ENCODE data around the gene TANGO6.

TANGO6 gene

DNA sequence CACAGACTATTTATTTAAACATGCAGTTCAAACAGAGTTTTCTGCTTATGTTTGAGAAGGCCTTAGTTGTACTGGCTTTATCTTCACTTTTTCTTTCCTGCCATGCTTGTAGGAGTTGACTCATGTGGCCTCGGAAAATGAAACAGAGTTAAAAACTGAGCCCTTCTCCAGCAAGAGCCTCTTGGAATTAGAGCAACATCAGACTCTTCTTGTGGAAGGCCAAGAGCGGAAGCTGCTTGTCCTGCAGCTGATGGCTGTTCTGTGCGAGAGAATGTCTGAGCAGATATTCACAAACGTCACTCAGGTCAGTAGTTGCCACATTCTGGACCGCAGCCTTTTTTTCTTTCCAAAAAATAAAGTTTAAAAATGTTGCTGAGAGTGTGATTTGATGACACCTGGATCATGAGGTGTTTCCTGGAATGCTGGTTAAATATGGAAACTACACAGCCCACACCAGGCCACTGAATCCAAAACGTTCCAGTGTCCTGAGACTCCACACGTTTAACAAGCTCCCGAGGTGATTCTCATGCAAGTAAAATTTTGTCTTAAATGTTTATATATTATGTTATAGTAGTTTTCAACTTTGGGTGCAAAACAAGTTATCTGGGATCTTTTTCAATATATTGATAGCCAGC is 65.9 kb downstream of the TANGO6 start:
- DNase-seq (ENCODE audit: low read depth), result no peak

GRCh38 chr16:68910051-68910450 is 66.7 kb downstream of the TANGO6 start:
- no peak for DNase-seq (ENCODE audit: low read depth)

- DNase-seq (ENCODE audit: low read depth), result no peak
Observed at GRCh38 chr16:68915589-68915988, 72.3 kb downstream of the TANGO6 start.

- no peak for DNase-seq (ENCODE audit: low read depth)
Observed at GRCh38 chr16:68917541-68917940, 74.2 kb downstream of the TANGO6 start.

DNA sequence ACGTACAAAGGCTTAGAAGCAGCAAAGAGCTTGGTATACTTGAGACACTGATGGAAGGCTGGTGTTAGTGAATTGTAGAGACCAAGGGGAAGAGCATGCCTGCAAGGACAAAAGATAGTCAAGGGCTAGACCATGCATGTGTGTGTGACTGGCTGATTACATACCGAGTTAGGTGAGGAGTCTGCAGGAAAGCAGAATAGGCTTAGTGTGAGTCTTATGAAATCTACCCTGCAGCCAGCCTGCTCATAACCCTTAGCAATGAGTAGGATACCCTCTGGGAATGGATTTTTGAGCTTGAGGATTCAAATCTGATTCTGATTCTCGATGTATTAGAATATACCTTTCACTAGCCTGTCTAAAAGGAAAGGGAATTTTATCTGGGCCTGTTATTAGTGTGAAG is 77.0 kb downstream of the TANGO6 start:
- no peak for DNase-seq (ENCODE audit: low read depth)

GRCh38 chr16:68921637-68922036 is 78.3 kb downstream of the TANGO6 start:
- no peak for DNase-seq (ENCODE audit: low read depth)

GRCh38 chr16:68923116-68923515 is 79.8 kb downstream of the TANGO6 start:
- DNase-seq (ENCODE audit: low read depth), result no peak

- no peak for DNase-seq (ENCODE audit: low read depth)
Observed at GRCh38 chr16:68927018-68927417, 83.7 kb downstream of the TANGO6 start.

GRCh38 chr16:68931196-68931595 is 87.9 kb downstream of the TANGO6 start:
- DNase-seq (ENCODE audit: low read depth), result no peak

- DNase-seq (ENCODE audit: low read depth), result no peak
Observed at GRCh38 chr16:68934402-68934801, 91.1 kb downstream of the TANGO6 start.

DNA sequence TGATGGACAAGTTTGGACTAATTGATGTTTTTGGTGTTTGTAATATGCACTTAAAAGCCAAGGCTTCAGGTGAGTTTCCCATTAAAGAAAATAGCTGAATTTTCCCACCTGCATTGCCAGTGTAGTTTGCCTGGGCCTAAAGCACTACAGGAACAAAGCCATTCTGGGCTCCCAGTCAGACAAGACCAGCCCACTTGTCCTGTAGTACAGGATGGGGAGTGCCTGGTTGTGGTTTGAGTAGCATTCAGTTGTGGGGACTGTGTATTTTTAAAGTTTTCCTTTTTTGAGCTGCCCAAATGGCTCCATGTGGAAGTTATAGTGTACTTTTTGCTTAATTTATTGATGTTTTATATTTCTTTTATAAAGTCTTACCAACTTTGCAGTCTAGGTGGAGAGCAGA is 91.7 kb downstream of the TANGO6 start:
- no peak for DNase-seq (ENCODE audit: low read depth)

GRCh38 chr16:68936736-68937631 is 93.7 kb downstream of the TANGO6 start:
- no peak for DNase-seq (ENCODE audit: low read depth)

DNA sequence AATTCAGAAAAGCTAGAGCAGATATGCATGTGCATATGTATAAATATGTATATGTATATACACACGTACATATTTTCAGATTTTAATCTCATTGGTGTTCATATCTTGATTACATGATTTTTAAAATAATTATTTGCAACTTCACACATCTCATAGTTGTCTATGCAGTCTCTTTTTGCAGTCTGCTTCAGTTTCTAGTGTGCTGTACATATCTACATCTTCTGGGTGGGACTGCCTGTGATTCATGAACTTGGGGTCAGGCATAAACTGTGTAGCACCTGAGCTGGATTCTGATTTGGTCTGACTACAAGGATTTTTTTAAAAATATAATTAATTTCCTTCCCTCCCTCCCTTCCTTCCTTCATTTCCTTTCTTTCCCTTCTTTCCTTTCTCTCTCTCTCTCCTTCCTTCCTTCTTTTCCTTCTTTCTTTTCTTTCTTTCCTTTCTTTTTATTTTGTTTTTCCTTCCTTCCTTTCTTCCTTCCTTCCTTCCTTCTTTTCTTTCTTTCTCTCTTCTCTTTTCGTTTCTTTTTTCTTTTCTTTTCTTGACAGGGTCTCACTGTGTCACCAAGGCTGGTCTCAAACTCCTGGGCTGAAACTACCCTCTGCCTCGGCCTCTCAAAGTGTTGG is 96.5 kb downstream of the TANGO6 start:
- no peak for DNase-seq (ENCODE audit: low read depth)

DNA sequence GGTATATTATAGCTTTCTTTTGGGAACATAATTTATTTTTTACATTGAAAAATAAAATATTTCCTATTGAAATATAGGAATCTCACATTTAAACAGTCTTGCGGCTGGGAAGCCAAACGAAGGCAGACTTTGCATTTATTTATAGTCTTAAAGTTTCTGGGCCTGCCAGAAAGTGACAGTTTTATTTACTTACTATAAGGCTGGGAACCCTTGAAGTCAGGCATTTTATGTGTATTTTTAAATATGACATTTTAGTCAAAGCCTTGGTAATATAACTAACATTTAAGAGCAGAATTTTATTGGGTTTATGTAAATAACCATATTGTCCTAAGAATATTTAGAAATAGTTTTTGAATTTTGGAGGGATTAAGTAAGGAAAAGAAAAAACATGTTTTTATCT is 97.5 kb downstream of the TANGO6 start:
- no peak for DNase-seq (ENCODE audit: low read depth)

- DNase-seq (ENCODE audit: low read depth), result no peak
Observed at GRCh38 chr16:68943961-68944360, 100.6 kb downstream of the TANGO6 start.

GRCh38 chr16:68948230-68948910 is 105.0 kb downstream of the TANGO6 start:
- DNase-seq (ENCODE audit: low read depth), result no peak

DNA sequence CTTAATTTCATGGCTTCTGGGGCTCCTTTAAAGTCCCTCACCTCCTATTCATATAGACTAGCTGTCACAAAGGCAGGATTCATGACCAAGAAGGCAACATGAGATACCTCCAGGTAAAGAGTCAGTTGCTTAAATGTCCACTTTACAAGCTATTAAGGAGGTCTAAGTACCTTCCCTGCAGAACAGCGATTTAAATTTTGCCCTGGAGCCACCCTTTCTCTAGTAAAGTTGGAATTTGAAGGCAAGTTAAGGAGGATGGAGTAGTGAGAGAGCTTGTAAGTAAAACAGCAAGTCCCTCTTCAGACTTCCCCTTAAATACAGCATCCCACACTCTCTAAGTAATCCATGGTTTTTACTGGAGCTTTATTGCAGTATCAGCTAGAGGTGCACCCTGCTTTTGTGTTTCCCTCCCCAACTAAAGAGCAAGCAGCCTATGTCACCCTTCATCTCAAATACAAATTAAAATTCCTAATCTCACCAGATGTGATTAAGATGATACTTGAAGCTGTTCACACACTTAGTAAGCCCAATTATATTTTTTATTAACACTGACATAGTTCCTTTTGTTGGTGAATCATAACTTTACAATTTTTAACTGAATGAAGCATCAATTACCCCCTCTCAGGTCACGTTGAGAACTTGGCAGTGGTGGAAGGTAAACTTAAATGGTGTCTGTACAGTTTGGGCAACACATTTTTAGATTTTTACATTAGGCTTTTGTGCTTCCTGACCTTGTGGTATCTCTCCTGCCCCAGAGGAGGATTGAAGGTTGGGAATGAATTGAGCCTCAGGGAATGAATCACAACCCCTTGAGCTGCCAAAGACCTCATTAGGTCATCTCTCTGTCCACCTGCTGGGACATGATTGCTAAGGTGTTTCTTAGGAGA is 108.9 kb downstream of the TANGO6 start:
- no peak for DNase-seq (ENCODE audit: low read depth)

GRCh38 chr16:68954911-68955635 is 111.7 kb downstream of the TANGO6 start:
- DNase-seq (ENCODE audit: low read depth), result no peak

GRCh38 chr16:68960910-68961309 is 117.6 kb downstream of the TANGO6 start:
- no peak for DNase-seq (ENCODE audit: low read depth)

- no peak for DNase-seq (ENCODE audit: low read depth)
Observed at GRCh38 chr16:68961778-68962402, 118.6 kb downstream of the TANGO6 start.

Data from activated T-cell treated with anti-CD3 and anti-CD28 coated beads for 1 hour (primary cell).